OCI-M2 (cell line): ENCODE data around the gene ANKRD18A.
"Not testable (repeated sequence)": the region's sequence is repeated elsewhere in the genome, so short reads cannot be mapped to it uniquely, and the experiment has no call there.

ENCODE experiments used
- DNase-seq: peaks from one replicate; lab custom pipeline; 2025; ENCODE audit not compliant: unreplicated experiment; lab: John Stamatoyannopoulos, UW

The ANKRD18A gene

GRCh38 chr9:38629511-38629910 is 9.1 kb upstream of the ANKRD18A start:
- DNase-seq, result no peak

- no peak for DNase-seq
Observed at GRCh38 chr9:38626006-38626405, 5.6 kb upstream of the ANKRD18A start.

GRCh38 chr9:38622951-38623350 is 2.6 kb upstream of the ANKRD18A start:
- no peak for DNase-seq

GRCh38 chr9:38622288-38622674 is 1.9 kb upstream of the ANKRD18A start:
- no peak for DNase-seq

GRCh38 chr9:38621434-38622287 is 1.3 kb upstream of the ANKRD18A start:
- no peak for DNase-seq

- DNase-seq, result no peak
Observed at GRCh38 chr9:38619556-38620447, 594 bp downstream of the ANKRD18A start.

- DNase-seq, result not testable (repeated sequence)
Observed at GRCh38 chr9:38598029-38598745, 22.2 kb downstream of the ANKRD18A start.

- not testable (repeated sequence) for DNase-seq
Observed at GRCh38 chr9:38595117-38595516, 25.3 kb downstream of the ANKRD18A start.

- DNase-seq, result not testable (repeated sequence)
Observed at GRCh38 chr9:38591346-38592063, 28.9 kb downstream of the ANKRD18A start.

GRCh38 chr9:38583765-38584164 is 36.6 kb downstream of the ANKRD18A start:
- not testable (repeated sequence) for DNase-seq

GRCh38 chr9:38580112-38580511 is 40.3 kb downstream of the ANKRD18A start:
- not testable (repeated sequence) for DNase-seq

GRCh38 chr9:38576181-38576580 is 44.2 kb downstream of the ANKRD18A start:
- DNase-seq, result not testable (repeated sequence)

- DNase-seq, result not testable (repeated sequence)
Observed at GRCh38 chr9:38566048-38566447, 54.3 kb downstream of the ANKRD18A start.

- not testable (repeated sequence) for DNase-seq
Observed at GRCh38 chr9:38565178-38565577, 55.2 kb downstream of the ANKRD18A start.

- not testable (repeated sequence) for DNase-seq
Observed at GRCh38 chr9:38563911-38564310, 56.5 kb downstream of the ANKRD18A start.

- not testable (repeated sequence) for DNase-seq
Observed at GRCh38 chr9:38561134-38561533, 59.3 kb downstream of the ANKRD18A start.

- not testable (repeated sequence) for DNase-seq
Observed at GRCh38 chr9:38559172-38559571, 61.2 kb downstream of the ANKRD18A start.

- DNase-seq, result not testable (repeated sequence)
Observed at GRCh38 chr9:38557746-38558145, 62.6 kb downstream of the ANKRD18A start.

GRCh38 chr9:38554966-38555365 is 65.4 kb downstream of the ANKRD18A start:
- not testable (repeated sequence) for DNase-seq

GRCh38 chr9:38553019-38553418 is 67.4 kb downstream of the ANKRD18A start:
- DNase-seq, result not testable (repeated sequence)
